HFFc6 (cell line): ENCODE data around the gene PDGFC. TPM values are rescaled to one million over a fixed set of nuclear protein-coding genes. Genes with fewer than 3 reads are reported as not detected.

Experiments used
- DNase-seq: peaks from one replicate; pipeline ENCODE4 v3.0.0-alpha.2; 2018
- H3K27ac Mint-ChIP-seq: 2 replicates; pipeline ENCODE4 v1.8.0; 2020; ENCODE audit warnings: mild to moderate bottlenecking, mixed read lengths
- H3K27me3 Mint-ChIP-seq: 2 replicates; pipeline ENCODE4 v1.8.0; 2021; ENCODE audit warnings: mild to moderate bottlenecking, moderate library complexity, mixed read lengths; ENCODE audit not compliant: insufficient read depth
- H3K36me3 Mint-ChIP-seq: 2 replicates; pipeline ENCODE4 v1.8.0; 2021; ENCODE audit warnings: low read depth, mixed read lengths
- H3K4me1 Mint-ChIP-seq: 2 replicates; pipeline ENCODE4 v1.8.0; 2020; ENCODE audit warnings: low read depth, mixed read lengths
- H3K4me3 Mint-ChIP-seq: 2 replicates; pipeline ENCODE4 v1.8.0; 2020; ENCODE audit warnings: mild to moderate bottlenecking, moderate library complexity, mixed read lengths
- H3K9me3 Mint-ChIP-seq: 2 replicates; pipeline ENCODE4 v1.8.0; 2020; ENCODE audit warnings: mild to moderate bottlenecking, mixed read lengths
- CTCF ChIP-seq: fragments of 200-600 bp; sonication (generic); IDR thresholded peaks from 2 replicates; pipeline ENCODE4 v1.5.0; 2021; ENCODE audit warnings: antibody characterized with exemption, mild to moderate bottlenecking
- total RNA-seq, 6 experiments: library from RNA; stranded (reverse); fragmentation: NEBNext Ultra II Directional; extraction: Animal tissue kit (Norgen Biotek cat#: 25700); gene quantifications; 2 replicates in 1 of 6; 3 replicates in 5 of 6; pipeline ENCODE4 v1.2.3, GENCODE V29; 2021

PDGFC gene
- total RNA-seq, 6 experiments from 2014 or later = 71.5 to 112 (median 76.1) TPM

- H3K36me3 Mint-ChIP-seq = peaks cover 9% of the 10 kb centered on the region; the same call in 1 of the 2 replicates
- DNase-seq = no peak
- no peak overlapping the region; the same call in 1 of the 2 replicates for H3K4me3 Mint-ChIP-seq
- peaks cover 63% of the 10 kb centered on the region for H3K4me1 Mint-ChIP-seq
- no peak for TF ChIP-seq CTCF
- H3K27me3 Mint-ChIP-seq = peaks cover 4% of the 10 kb centered on the region; the same call in 1 of the 2 replicates
- H3K9me3 Mint-ChIP-seq = no peaks in the 10 kb centered on the region
- H3K27ac Mint-ChIP-seq = no peak overlapping the region
Observed at GRCh38 chr4:156892805-156893204, 78.8 kb downstream of the PDGFC start.

GRCh38 chr4:156889616-156890594 is 81.7 kb downstream of the PDGFC start:
- DNase-seq = peak; percentile 57
- Mint-ChIP-seq H3K36me3 (peaks cover 16% of the 10 kb centered on the region), H3K27ac (peak overlapping the region; percentile 87), H3K4me1 (peaks cover 50% of the 10 kb centered on the region), H3K4me3 (peak overlapping the region; percentile 71), H3K27me3 (peaks cover 4% of the 10 kb centered on the region; the same call in 1 of the 2 replicates), H3K9me3 (peaks cover 5% of the 10 kb centered on the region)
- TF ChIP-seq CTCF = no peak

GRCh38 chr4:156888762-156889161 is 82.8 kb downstream of the PDGFC start:
- H3K27ac Mint-ChIP-seq = peak overlapping the region; percentile 87
- DNase-seq = peak; percentile 83
- TF ChIP-seq CTCF = no peak
- peaks cover 5% of the 10 kb centered on the region for H3K9me3 Mint-ChIP-seq
- H3K27me3 Mint-ChIP-seq = peaks cover 4% of the 10 kb centered on the region; the same call in 1 of the 2 replicates
- peaks cover 16% of the 10 kb centered on the region for H3K36me3 Mint-ChIP-seq
- H3K4me3 Mint-ChIP-seq = peak overlapping the region; percentile 71
- peaks cover 45% of the 10 kb centered on the region for H3K4me1 Mint-ChIP-seq

- no peak overlapping the region for H3K4me3 Mint-ChIP-seq
- H3K4me1 Mint-ChIP-seq = peaks cover 46% of the 10 kb centered on the region
- H3K27ac Mint-ChIP-seq = no peak overlapping the region
- H3K36me3 Mint-ChIP-seq = peaks cover 29% of the 10 kb centered on the region
- peaks cover 5% of the 10 kb centered on the region for H3K9me3 Mint-ChIP-seq
- TF ChIP-seq CTCF = no peak
- peaks cover 4% of the 10 kb centered on the region; the same call in 1 of the 2 replicates for H3K27me3 Mint-ChIP-seq
- DNase-seq = no peak
Observed at GRCh38 chr4:156886481-156886880, 85.1 kb downstream of the PDGFC start.

GRCh38 chr4:156885374-156885773 is 86.2 kb downstream of the PDGFC start:
- peaks cover 43% of the 10 kb centered on the region for H3K4me1 Mint-ChIP-seq
- no peak for DNase-seq
- H3K4me3 Mint-ChIP-seq = no peak overlapping the region
- peaks cover 4% of the 10 kb centered on the region; the same call in 1 of the 2 replicates for H3K27me3 Mint-ChIP-seq
- no peak overlapping the region for H3K27ac Mint-ChIP-seq
- H3K36me3 Mint-ChIP-seq = peaks cover 39% of the 10 kb centered on the region
- peaks cover 5% of the 10 kb centered on the region for H3K9me3 Mint-ChIP-seq
- TF ChIP-seq CTCF = no peak
